ENCODE results near the gene MRPS25. TPM values are rescaled to one million over a fixed set of nuclear protein-coding genes. Genes with fewer than 3 reads are reported as not detected.
"Not testable (repeated sequence)": the region's sequence is repeated elsewhere in the genome, so short reads cannot be mapped to it uniquely, and the experiment has no call there.

MRPS25 gene
- total RNA-seq, 2 donors from 2014 or later: 47.2 to 78.9 TPM

- DNase-seq (ENCODE audit: low spot score in 2 of 2) (no peak), ATAC-seq (no peak)
- Mint-ChIP-seq H3K27ac (no peak overlapping the region), H3K9me3 (no peaks in the 10 kb centered on the region), H3K36me3 (no peaks in the 10 kb centered on the region)
Observed at GRCh38 chr3:15032650-15033049, 32.5 kb downstream of the MRPS25 start.

DNA sequence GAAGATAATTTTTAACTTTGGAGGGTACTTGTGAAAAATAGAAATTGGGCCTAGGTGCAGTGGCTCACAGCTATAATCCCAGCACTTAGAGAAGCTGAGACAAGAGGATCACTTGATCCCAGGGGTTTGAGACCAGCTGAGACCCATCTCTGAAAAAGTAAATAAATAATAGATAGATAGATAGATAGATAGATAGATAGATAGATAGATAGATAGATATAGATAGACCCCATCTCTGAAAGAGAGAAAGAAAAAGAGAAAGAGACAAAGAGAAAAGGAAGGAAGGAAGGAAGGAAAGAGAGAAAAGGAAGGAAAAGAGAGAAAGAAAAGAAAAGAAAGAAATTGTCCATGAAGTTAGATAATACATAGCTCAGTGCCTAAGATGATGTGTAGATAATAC lies 35.5 kb downstream of the MRPS25 start:
- ATAC-seq (no peak), DNase-seq (ENCODE audit: low spot score in 2 of 2) (no peak)
- Mint-ChIP-seq H3K9me3 (no peaks in the 10 kb centered on the region), H3K36me3 (no peaks in the 10 kb centered on the region), H3K27ac (peak overlapping the region in 1 of 2 donors; percentile 5)

DNA sequence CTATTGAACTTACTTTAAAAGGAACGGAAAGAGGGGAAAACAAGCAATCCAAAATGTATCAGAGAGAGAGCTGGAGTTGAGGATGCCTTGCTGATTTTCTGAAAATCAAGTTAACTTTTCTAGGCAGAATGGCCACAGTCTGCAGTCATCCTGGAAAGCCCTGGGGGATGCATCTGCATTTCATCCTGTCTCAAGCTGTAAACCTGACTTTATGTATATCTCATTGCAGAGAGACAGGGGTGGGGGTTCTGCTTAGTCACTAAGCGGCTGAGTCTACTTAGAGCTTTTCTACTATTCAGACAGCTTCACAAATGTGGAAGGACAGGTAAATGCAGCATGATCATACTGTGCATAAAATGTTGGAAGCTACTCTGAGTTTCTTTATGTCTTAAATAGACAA lies 41.4 kb downstream of the MRPS25 start:
- H3K9me3 Mint-ChIP-seq: no peaks in the 10 kb centered on the region
- H3K27ac Mint-ChIP-seq: no peak overlapping the region
- DNase-seq (ENCODE audit: low spot score in 2 of 2) (no peak), ATAC-seq (no peak)
- H3K36me3 Mint-ChIP-seq: no peaks in the 10 kb centered on the region

GRCh38 chr3:15023249-15023648 lies 41.9 kb downstream of the MRPS25 start:
- no peaks in the 10 kb centered on the region for H3K36me3 Mint-ChIP-seq
- ATAC-seq: no peak
- H3K27ac Mint-ChIP-seq: no peak overlapping the region
- no peaks in the 10 kb centered on the region for H3K9me3 Mint-ChIP-seq
- no peak for DNase-seq (ENCODE audit: low spot score in 2 of 2)

DNA sequence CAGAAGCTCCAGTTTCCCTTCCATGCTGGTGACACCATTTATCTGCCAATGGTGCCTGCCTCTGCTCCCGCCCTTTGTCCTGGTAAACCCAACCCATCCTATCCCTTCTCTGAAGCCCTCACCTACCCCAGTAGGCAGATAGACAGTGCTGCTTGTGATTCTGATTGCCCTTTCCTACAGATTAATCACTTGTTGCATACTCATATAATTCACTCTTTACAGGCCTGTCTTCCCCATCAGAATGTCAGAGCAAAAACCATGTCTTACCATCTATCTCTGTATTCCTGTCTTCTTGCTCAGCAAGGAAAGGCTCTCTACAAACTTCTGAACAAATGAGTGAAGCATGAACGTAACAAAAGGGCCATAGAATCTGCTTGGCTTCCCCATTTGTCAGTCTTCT lies 47.9 kb downstream of the MRPS25 start:
- ATAC-seq: no peak
- H3K9me3 Mint-ChIP-seq: no peaks in the 10 kb centered on the region
- peaks cover 11 to 31% of the 10 kb centered on the region in 2 donors for H3K36me3 Mint-ChIP-seq
- H3K27ac Mint-ChIP-seq: peak overlapping the region in 1 of 2 donors; percentile 25
- no peak for DNase-seq (ENCODE audit: low spot score in 2 of 2)

DNA sequence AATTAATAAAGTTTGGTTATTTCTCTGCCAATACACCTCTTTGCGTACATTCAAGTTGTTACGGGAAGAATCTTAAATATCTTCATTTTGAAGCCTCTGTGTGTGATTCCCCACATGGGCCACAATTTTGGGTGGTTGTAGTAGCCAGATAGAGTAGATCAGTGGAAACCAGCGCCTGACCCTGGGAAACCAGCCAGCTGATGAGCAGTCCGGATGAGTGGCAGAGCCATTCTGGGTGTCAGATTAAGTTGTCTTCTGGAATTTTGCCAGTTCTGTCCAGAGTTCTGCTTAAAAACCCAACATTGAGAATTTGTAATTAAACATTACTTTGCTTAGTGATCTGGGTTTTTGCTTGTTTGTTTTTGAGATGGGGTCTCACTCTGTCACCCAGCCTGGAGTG lies 49.7 kb downstream of the MRPS25 start:
- no peaks in the 10 kb centered on the region for H3K9me3 Mint-ChIP-seq
- H3K27ac Mint-ChIP-seq: no peak overlapping the region
- DNase-seq (ENCODE audit: low spot score in 2 of 2) (no peak), ATAC-seq (no peak)
- H3K36me3 Mint-ChIP-seq: peaks cover 11 to 31% of the 10 kb centered on the region in 2 donors

DNA sequence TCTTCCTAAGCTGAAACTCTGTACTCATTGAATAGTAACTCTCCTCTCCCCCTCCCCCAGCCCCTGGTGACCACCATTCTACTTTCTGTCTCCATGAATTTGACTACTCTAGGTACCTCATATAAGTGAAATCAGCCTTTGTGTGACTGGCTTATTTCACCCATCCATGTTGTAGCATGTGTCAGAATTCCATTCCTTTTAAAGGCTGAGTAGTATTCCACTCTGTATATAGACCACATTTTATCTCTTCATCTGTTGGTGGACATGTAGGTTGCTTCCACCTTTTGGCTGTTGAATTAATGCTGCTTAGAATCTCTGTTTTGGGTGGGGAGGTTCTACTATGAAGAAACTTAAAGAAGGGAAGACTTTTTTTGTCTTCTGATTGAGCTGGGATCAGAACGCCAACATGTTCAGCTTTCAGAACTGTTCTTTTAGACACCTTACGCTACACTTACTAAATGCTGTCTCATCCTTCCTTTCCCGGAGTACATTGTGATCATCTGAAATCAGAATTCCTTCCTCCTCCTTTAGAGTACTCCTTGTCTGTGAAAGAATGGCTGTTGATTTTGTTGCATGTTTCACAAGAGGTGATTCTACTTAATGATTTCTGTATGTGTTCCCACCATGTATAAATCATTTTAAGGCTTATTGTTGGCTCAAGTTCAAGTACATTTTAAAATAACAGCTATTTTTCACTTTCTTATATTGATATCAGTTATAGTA lies 50.3 kb downstream of the MRPS25 start:
- Mint-ChIP-seq H3K27ac (peak overlapping the region in 1 of 2 donors; percentile 39), H3K9me3 (no peaks in the 10 kb centered on the region), H3K36me3 (peaks cover 11 to 31% of the 10 kb centered on the region in 2 donors)
- DNase-seq (ENCODE audit: low spot score in 2 of 2) (no peak), ATAC-seq (no peak)

GRCh38 chr3:15011174-15011573 lies 53.9 kb downstream of the MRPS25 start:
- no peaks in the 10 kb centered on the region for H3K9me3 Mint-ChIP-seq
- H3K36me3 Mint-ChIP-seq: peaks cover 10 to 30% of the 10 kb centered on the region in 2 donors
- H3K27ac Mint-ChIP-seq: peak overlapping the region; percentile 31 to 61
- DNase-seq (ENCODE audit: low spot score in 2 of 2): no peak
- ATAC-seq: peak; percentile 37 to 79

GRCh38 chr3:15010664-15011063 lies 54.5 kb downstream of the MRPS25 start:
- DNase-seq (ENCODE audit: low spot score in 2 of 2) (no peak), ATAC-seq (peak; percentile 69 to 89)
- H3K36me3 Mint-ChIP-seq: peaks cover 10 to 30% of the 10 kb centered on the region in 2 donors
- no peaks in the 10 kb centered on the region for H3K9me3 Mint-ChIP-seq
- H3K27ac Mint-ChIP-seq: peak overlapping the region in 1 of 2 donors; percentile 61

GRCh38 chr3:15009167-15009566 lies 55.9 kb downstream of the MRPS25 start:
- Mint-ChIP-seq H3K9me3 (no peaks in the 10 kb centered on the region), H3K27ac (no peak overlapping the region), H3K36me3 (peaks cover 10 to 24% of the 10 kb centered on the region in 2 donors)
- DNase-seq (ENCODE audit: low spot score in 2 of 2): no peak
- ATAC-seq: no peak

- Mint-ChIP-seq H3K9me3 (peaks cover 0 to 3% of the 10 kb centered on the region in 2 donors), H3K27ac (peak overlapping the region; percentile 19 to 79), H3K36me3 (peaks cover 12 to 22% of the 10 kb centered on the region in 2 donors)
- DNase-seq (ENCODE audit: low spot score in 2 of 2) (no peak), ATAC-seq (no peak)
Observed at GRCh38 chr3:15007681-15008141, 57.4 kb downstream of the MRPS25 start.

GRCh38 chr3:14999182-14999581 lies 65.9 kb downstream of the MRPS25 start:
- H3K9me3 Mint-ChIP-seq; ATAC-seq; DNase-seq (ENCODE audit: low spot score in 2 of 2); H3K27ac Mint-ChIP-seq: not testable (repeated sequence)
- peaks cover 12 to 31% of the 10 kb centered on the region in 2 donors for H3K36me3 Mint-ChIP-seq

Other genes starting within 250 kb of the MRPS25 start
- not detected for gene FGD5, start 246.4 kb downstream of the MRPS25 start, total RNA-seq
- gene NR2C2, start 117.7 kb downstream of the MRPS25 start, total RNA-seq: 10 to 100 TPM; 51.8 to 70.7 TPM
- gene RBSN, start 33.8 kb upstream of the MRPS25 start, total RNA-seq: 10 to 100 TPM; 14.2 to 14.5 TPM
- 10 to 100 TPM; 25.4 to 35.0 TPM for gene CAPN7, start 140.9 kb upstream of the MRPS25 start, total RNA-seq